GM19351 (cell line): Measurements from ENCODE around the gene MRFAP1L1.
"Not testable (repeated sequence)": the region's sequence is repeated elsewhere in the genome, so short reads cannot be mapped to it uniquely, and the experiment has no call there.

Experiments used
- ATAC-seq: cut with Tn5 transposase; IDR thresholded peaks from one replicate; pipeline ENCODE4 v1.9.1; 2021; ENCODE audit warnings: mild to moderate bottlenecking, moderate library complexity; ENCODE audit not compliant: unreplicated experiment

The MRFAP1L1 gene

GRCh38 chr4:6692379-6692778, 17.3 kb downstream of the MRFAP1L1 start:
- ATAC-seq, result no peak

GRCh38 chr4:6689506-6689960, 20.1 kb downstream of the MRFAP1L1 start:
- no peak for ATAC-seq

GRCh38 chr4:6688879-6689505, 20.7 kb downstream of the MRFAP1L1 start:
- ATAC-seq, result peak; percentile 98

GRCh38 chr4:6687947-6688878, 21.5 kb downstream of the MRFAP1L1 start:
- ATAC-seq, result no peak

GRCh38 chr4:6686104-6686787, 23.4 kb downstream of the MRFAP1L1 start:
- no peak for ATAC-seq

GRCh38 chr4:6684656-6685055, 25.0 kb downstream of the MRFAP1L1 start:
- ATAC-seq, result no peak

- no peak for ATAC-seq
Measured at GRCh38 chr4:6682862-6683590, 26.6 kb downstream of the MRFAP1L1 start.

- no peak for ATAC-seq
Measured at GRCh38 chr4:6681191-6681590, 28.5 kb downstream of the MRFAP1L1 start.

- no peak for ATAC-seq
Measured at GRCh38 chr4:6680372-6681034, 29.2 kb downstream of the MRFAP1L1 start.

GRCh38 chr4:6676722-6677558, 32.7 kb downstream of the MRFAP1L1 start:
- ATAC-seq, result no peak

- ATAC-seq, result peak; percentile 46
Measured at GRCh38 chr4:6674500-6675149, 35.0 kb downstream of the MRFAP1L1 start.

- ATAC-seq, result peak; percentile 75
Measured at GRCh38 chr4:6673660-6674499, 35.8 kb downstream of the MRFAP1L1 start.

- ATAC-seq, result not testable (repeated sequence)
Measured at GRCh38 chr4:6673191-6673659, 36.4 kb downstream of the MRFAP1L1 start.

- not testable (repeated sequence) for ATAC-seq
Measured at GRCh38 chr4:6672541-6673190, 37.0 kb downstream of the MRFAP1L1 start.

- no peak for ATAC-seq
Measured at GRCh38 chr4:6672131-6672530, 37.5 kb downstream of the MRFAP1L1 start.

GRCh38 chr4:6671648-6672047, 38.0 kb downstream of the MRFAP1L1 start:
- ATAC-seq, result no peak

- no peak for ATAC-seq
Measured at GRCh38 chr4:6668391-6668790, 41.3 kb downstream of the MRFAP1L1 start.
